GM12878 (cell line): ENCODE results near the gene NOD1. TPM values are rescaled to one million over a fixed set of nuclear protein-coding genes. Genes with fewer than 3 reads are reported as not detected.

Experiments
- ASH2L ChIP-seq: fragments of 300-600, 200-600 bp; sonication (generic); IDR thresholded peaks from 2 replicates; pipeline ENCODE4 v1.6.1; 2017; ENCODE audit warnings: low read depth, mild to moderate bottlenecking, borderline replicate concordance
- CEBPB ChIP-seq, 2 experiments: fragments of 150-350 bp in 1 of 2; IDR thresholded peaks; 2 replicates each; pipeline ENCODE4 v1.6.1; 2012 to 2014; ENCODE audit warnings: low read depth in 2 of 2, low read length in 2 of 2, borderline replicate concordance in 1 of 2, inconsistent platforms in 1 of 2
- CUX1 ChIP-seq: IDR thresholded peaks from 2 replicates; pipeline ENCODE4 v1.6.1; 2012; ENCODE audit warnings: improper control_type of control experiment, low read depth, low read length; ENCODE audit not compliant: insufficient replicate concordance
- EED ChIP-seq: sonication (generic); IDR thresholded peaks from 2 replicates; pipeline ENCODE4 v1.6.1; 2016; ENCODE audit warnings: antibody characterized with exemption, low read depth
- EP300 ChIP-seq, 2 experiments: fragments of 150-350 bp in 1 of 2; IDR thresholded peaks; 2 replicates each; pipeline ENCODE4 v1.6.1; 2011 to 2012; ENCODE audit warnings: low read depth in 2 of 2, low read length in 2 of 2, borderline replicate concordance in 1 of 2, improper control_type of control experiment in 1 of 2, inconsistent platforms in 1 of 2; ENCODE audit not compliant: control insufficient read depth in 1 of 2
- FOS ChIP-seq: IDR thresholded peaks from 3 replicates; pipeline ENCODE4 v1.6.1; 2011; ENCODE audit warnings: borderline replicate concordance; ENCODE audit not compliant: insufficient read length; ENCODE audit errors: extremely low read depth
- GABPA ChIP-seq: IDR thresholded peaks from 2 replicates; pipeline ENCODE4 v1.6.1; 2014; ENCODE audit warnings: antibody characterized with exemption, low read depth, mild to moderate bottlenecking, inconsistent platforms
- GATAD2B ChIP-seq: fragments of 450-650 bp; conservative IDR thresholded peaks from 2 replicates; pipeline ENCODE4 v1.6.1; 2017; ENCODE audit warnings: low read depth, mild to moderate bottlenecking, moderate library complexity
- IKZF1 ChIP-seq: fragments of 450-650 bp; conservative IDR thresholded peaks from 2 replicates; pipeline ENCODE4 v1.6.1; 2017; ENCODE audit warnings: antibody characterized with exemption, mild to moderate bottlenecking
- IRF4 ChIP-seq: IDR thresholded peaks from 2 replicates; pipeline ENCODE4 v1.6.1; 2011; ENCODE audit warnings: low read depth, low read length
- KAT2A ChIP-seq: conservative IDR thresholded peaks from 2 replicates; pipeline ENCODE4 v1.6.1; 2011; ENCODE audit warnings: low read depth, low read length; ENCODE audit not compliant: control insufficient read depth
- MEF2B ChIP-seq: fragments of 450-650 bp; IDR thresholded peaks from 2 replicates; pipeline ENCODE4 v1.6.1; 2018; ENCODE audit warnings: mild to moderate bottlenecking, moderate library complexity; ENCODE audit not compliant: partially characterized antibody, poor library complexity, severe bottlenecking
- MTA2 ChIP-seq: fragments of 450-650 bp; IDR thresholded peaks from 2 replicates; pipeline ENCODE4 v1.6.1; 2016; ENCODE audit warnings: low read depth, mild to moderate bottlenecking, moderate library complexity
- MXI1 ChIP-seq: fragments of 150-350 bp; IDR thresholded peaks from 2 replicates; pipeline ENCODE4 v1.6.1; 2011; ENCODE audit warnings: low read depth, mild to moderate bottlenecking, inconsistent platforms, low read length, improper control_type of control experiment
- RAD51 ChIP-seq: fragments of 450-650 bp; IDR thresholded peaks from 2 replicates; pipeline ENCODE4 v1.6.1; 2016; ENCODE audit warnings: moderate library complexity, mild to moderate bottlenecking, inconsistent platforms
- RCOR1 ChIP-seq: conservative IDR thresholded peaks from 2 replicates; pipeline ENCODE4 v1.6.1; 2012; ENCODE audit warnings: low read depth, low read length, improper control_type of control experiment
- RFX5 ChIP-seq: IDR thresholded peaks from 2 replicates; pipeline ENCODE4 v1.6.1; 2011; ENCODE audit warnings: low read depth, low read length, improper control_type of control experiment
- RUNX3 ChIP-seq: IDR thresholded peaks from 2 replicates; pipeline ENCODE4 v1.6.1; 2012; ENCODE audit warnings: low read length, inconsistent platforms
- SKIL ChIP-seq: fragments of 450-650 bp; IDR thresholded peaks from 2 replicates; pipeline ENCODE4 v1.6.1; 2017; ENCODE audit warnings: mild to moderate bottlenecking, low read depth, inconsistent platforms; ENCODE audit not compliant: poor library complexity, severe bottlenecking
- SPI1 ChIP-seq: IDR thresholded peaks from 2 replicates; pipeline ENCODE4 v1.6.1; 2011; ENCODE audit warnings: low read depth, mild to moderate bottlenecking, low read length, moderate library complexity, borderline replicate concordance; ENCODE audit not compliant: insufficient read depth
- SREBF1 ChIP-seq: IDR thresholded peaks from 2 replicates; pipeline ENCODE4 v1.6.1; 2012; ENCODE audit warnings: mild to moderate bottlenecking, low read length
- SREBF2 ChIP-seq: IDR thresholded peaks from 2 replicates; pipeline ENCODE4 v1.6.1; 2012; ENCODE audit warnings: mild to moderate bottlenecking, low read length
- SRF ChIP-seq, 2 experiments: IDR thresholded peaks; 2 replicates each; pipeline ENCODE4 v1.6.1; 2011; ENCODE audit warnings: low read depth in 2 of 2, low read length in 2 of 2, mild to moderate bottlenecking in 1 of 2, moderate library complexity in 1 of 2
- STAT3 ChIP-seq: IDR thresholded peaks from 2 replicates; pipeline ENCODE4 v1.6.1; 2011; ENCODE audit warnings: low read depth, low read length, improper control_type of control experiment
- ZSCAN29 ChIP-seq: fragments of 450-650 bp; IDR thresholded peaks from 2 replicates; pipeline ENCODE4 v1.6.1; 2017; ENCODE audit warnings: mild to moderate bottlenecking, moderate library complexity
- polyA plus RNA-seq, 11 experiments: library from polyadenylated mRNA; depleted of rRNA in 4 of 11; unstranded in 6 of 11; stranded (reverse) in 5 of 11; fragments of >200 nt; fragmentation: Nextera tagmentation in 4 of 11; fragmentation: Illumina TruSeq in 1 of 11; extraction: Ambion mirVana in 4 of 11; extraction: Trizol in 1 of 11; gene quantifications; 1 replicate in 1 of 11; 2 replicates in 10 of 11; pipeline versions ENCODE4 v1.2.1 to v1.2.3, GENCODE V29; 2011 to 2016; ENCODE audit warnings: inconsistent platforms in 2 of 11, missing spikeins in 2 of 11, low read depth in 1 of 11
- total RNA-seq, 4 experiments: library from RNA; depleted of rRNA in 3 of 4; stranded (reverse); fragments of >200 nt in 3 of 4; fragmentation: Illumina TruSeq in 1 of 4; extraction: Trizol in 1 of 4; gene quantifications; 2 replicates each; pipeline versions ENCODE4 v1.2.1 to v1.2.3, GENCODE V29; 2013 to 2021

NOD1 gene
- total and polyA plus RNA-seq, 10 of the 15 experiments (the other 5 are each of a cell fraction or from before 2014, with no cell fraction given): 1.8 to 14.6 (median 8.9) TPM

- TF ChIP-seq MEF2B (peak; percentile 72), ASH2L (no peak), SREBF1 (no peak), SKIL (peak; percentile 35), MXI1 (no peak), IRF4 (peak; percentile 15; the same call in 1 of the 2 replicates), RUNX3 (peak; percentile 59; the same call in 1 of the 2 replicates), RCOR1 (no peak), RFX5 (no peak), CEBPB (IDR thresholded peaks at IDR 0.05; ENCODE audit: borderline replicate concordance in 1 of 2, low read depth in 2 of 2, low read length in 2 of 2) (no peak), ZSCAN29 (no peak), EED (peak; percentile 43; the same call in 1 of the 2 replicates), CUX1 (no peak), SPI1 (peak; percentile 56; the same call in 1 of the 2 replicates), GATAD2B (no peak), STAT3 (no peak), FOS (no peak), KAT2A (no peak), MTA2 (peak; percentile 53; the same call in 1 of the 2 replicates), RAD51 (no peak), IKZF1 (peak; percentile 40), EP300 (IDR thresholded peaks at IDR 0.05; ENCODE audit: borderline replicate concordance in 1 of 2, control insufficient read depth in 1 of 2, low read depth in 2 of 2, low read length in 2 of 2) (0 out of 4 replicates have a peak, but pooled peaks of 1 of the 2 experiments have one; percentile 14), SREBF2 (no peak), SRF (IDR thresholded peaks at IDR 0.05; ENCODE audit: low read depth in 2 of 2, low read length in 2 of 2) (no peak), GABPA (no peak)
Measured at GRCh38 chr7:30464231-30464671, 14.3 kb downstream of the NOD1 start (continued).
